HG03342 (cell line): Measurements from ENCODE around the gene TRABD.

Experiments
- ATAC-seq: cut with Tn5 transposase; IDR thresholded peaks from one replicate; pipeline ENCODE4 v1.9.1; 2021; ENCODE audit warnings: mild to moderate bottlenecking, moderate library complexity; ENCODE audit not compliant: unreplicated experiment

TRABD gene

GRCh38 chr22:50173311-50173982 is 12.3 kb upstream of the TRABD start:
- ATAC-seq, result no peak

- no peak for ATAC-seq
Measured at GRCh38 chr22:50173983-50174355, 11.7 kb upstream of the TRABD start.

- no peak for ATAC-seq
Measured at GRCh38 chr22:50174382-50175190, 11.1 kb upstream of the TRABD start.

DNA sequence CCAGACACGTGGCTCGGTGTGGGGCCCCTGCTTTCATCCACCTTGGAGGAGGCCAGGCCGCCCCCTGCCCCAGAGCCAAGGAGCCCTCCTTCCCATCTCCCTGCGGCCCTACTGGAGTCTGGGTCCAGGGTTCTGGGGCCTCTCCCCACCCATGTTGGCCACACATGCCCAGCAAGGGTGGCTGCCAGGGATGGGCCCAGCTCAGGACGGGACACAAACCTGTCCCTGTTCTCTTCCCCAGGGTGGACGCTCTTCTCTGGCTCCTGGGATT is 10.6 kb upstream of the TRABD start:
- no peak for ATAC-seq

- ATAC-seq, result no peak
Measured at GRCh38 chr22:50175921-50176849, 9.5 kb upstream of the TRABD start.

DNA sequence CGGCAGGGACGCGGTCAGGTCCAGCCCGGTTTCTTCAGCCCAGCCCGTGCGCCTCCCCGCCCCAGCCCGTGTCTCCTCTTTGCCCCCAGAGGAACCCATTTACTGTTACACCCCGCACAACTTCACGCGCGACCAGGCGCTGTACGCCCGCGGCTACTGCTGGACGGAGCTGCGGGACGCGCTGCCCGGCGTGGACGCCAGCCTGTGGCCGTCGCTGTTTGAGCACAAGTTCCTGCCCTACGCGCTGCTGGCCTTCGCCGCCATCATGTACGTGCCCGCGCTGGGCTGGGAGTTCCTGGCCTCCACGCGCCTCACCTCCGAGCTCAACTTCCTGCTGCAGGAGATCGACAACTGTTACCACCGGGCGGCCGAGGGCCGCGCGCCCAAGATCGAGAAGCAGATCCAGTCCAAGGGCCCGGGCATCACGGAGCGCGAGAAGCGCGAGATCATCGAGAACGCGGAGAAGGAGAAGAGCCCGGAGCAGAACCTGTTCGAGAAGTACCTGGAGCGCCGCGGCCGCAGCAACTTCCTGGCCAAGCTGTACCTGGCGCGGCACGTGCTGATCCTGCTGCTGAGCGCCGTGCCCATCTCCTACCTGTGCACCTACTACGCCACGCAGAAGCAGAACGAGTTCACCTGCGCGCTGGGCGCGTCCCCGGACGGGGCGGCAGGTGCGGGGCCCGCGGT is 8.7 kb upstream of the TRABD start:
- no peak for ATAC-seq

- no peak for ATAC-seq
Measured at GRCh38 chr22:50177537-50178470, 7.9 kb upstream of the TRABD start.

GRCh38 chr22:50178471-50178864 is 7.2 kb upstream of the TRABD start:
- ATAC-seq, result no peak

GRCh38 chr22:50178871-50179869 is 6.5 kb upstream of the TRABD start:
- no peak for ATAC-seq

DNA sequence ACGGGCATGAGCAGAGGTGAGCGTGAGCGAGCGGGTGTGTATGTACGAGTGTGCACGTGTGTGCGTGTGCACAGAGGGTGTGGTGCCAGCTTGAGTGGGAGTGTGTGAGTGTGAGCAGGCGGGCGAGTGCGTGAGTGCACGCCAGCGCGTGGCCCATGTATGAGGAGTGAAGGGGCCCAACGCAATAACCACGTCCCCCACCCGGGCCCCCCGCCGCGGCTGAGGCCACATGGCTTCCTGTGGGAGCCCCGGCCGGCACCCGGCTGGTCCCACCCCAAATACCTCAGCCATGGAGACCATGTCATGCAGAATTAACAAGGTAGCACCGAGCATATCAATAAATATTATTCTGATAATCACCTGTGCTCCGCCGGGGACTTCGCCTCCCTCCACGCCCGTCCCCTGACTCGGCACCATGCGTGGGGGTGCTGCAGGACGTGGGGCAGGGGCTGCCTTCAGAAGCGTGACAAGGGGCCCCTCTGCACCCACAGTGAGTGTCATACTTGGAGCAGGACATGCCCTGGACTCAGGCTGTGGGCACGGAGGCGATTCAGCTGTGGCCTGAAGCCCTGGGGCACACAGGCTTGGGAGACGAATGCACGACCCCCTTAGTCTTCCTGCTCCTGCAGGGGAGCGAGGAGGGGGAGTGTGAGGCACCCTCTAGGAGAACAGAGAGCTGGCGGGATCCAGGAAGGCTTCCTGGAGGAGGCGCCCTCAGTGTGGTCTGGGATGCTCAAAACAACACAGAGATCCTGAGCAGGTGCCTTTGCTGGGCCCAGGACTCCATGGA is 5.6 kb upstream of the TRABD start:
- no peak for ATAC-seq

GRCh38 chr22:50180727-50181521 is 4.8 kb upstream of the TRABD start:
- no peak for ATAC-seq

DNA sequence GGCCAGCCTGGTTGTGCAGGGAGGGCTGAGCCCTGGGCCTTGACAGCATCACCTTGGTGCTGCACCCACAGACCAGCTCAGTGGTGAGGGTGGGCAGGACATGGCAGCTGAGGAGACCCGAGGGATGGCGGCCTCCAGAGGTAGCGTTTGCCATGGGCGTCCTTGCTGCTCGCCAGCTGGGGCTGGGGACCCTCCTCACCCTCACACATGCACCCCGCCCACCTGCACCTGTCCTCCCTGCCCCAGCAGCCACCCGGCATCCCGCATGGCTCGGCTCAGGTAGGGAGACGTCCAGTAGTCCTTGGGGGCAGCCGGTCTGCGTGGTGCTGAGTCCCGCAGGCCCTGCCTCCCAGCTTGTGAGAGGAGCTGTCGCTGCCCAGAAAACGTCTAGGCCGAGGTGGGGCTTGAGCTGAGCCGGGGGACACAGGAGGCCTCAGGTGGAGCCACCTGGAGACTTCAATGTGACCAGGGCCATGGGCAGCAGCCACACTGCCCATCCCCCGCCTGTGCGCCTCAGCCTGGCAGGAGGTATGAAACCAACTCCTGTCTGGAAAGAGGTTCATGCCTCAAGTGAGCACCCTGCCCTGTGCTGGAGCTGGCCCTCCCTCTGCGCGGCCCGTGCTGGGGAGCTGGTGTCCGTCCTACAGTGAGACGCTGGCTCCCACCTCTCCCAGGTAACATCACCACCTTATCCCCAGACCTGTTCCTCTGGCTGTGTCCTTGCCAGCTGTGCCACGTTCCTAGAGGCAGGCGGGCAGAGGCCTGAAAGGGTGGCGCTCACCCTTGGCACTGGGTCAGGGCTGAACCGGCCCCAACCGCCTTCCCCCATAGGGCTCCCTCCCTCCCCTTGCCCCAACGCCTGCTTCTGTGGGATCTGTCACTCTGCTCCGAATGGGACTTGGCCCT is 3.3 kb upstream of the TRABD start:
- ATAC-seq, result no peak

GRCh38 chr22:50183141-50183971 is 2.4 kb upstream of the TRABD start:
- no peak for ATAC-seq

DNA sequence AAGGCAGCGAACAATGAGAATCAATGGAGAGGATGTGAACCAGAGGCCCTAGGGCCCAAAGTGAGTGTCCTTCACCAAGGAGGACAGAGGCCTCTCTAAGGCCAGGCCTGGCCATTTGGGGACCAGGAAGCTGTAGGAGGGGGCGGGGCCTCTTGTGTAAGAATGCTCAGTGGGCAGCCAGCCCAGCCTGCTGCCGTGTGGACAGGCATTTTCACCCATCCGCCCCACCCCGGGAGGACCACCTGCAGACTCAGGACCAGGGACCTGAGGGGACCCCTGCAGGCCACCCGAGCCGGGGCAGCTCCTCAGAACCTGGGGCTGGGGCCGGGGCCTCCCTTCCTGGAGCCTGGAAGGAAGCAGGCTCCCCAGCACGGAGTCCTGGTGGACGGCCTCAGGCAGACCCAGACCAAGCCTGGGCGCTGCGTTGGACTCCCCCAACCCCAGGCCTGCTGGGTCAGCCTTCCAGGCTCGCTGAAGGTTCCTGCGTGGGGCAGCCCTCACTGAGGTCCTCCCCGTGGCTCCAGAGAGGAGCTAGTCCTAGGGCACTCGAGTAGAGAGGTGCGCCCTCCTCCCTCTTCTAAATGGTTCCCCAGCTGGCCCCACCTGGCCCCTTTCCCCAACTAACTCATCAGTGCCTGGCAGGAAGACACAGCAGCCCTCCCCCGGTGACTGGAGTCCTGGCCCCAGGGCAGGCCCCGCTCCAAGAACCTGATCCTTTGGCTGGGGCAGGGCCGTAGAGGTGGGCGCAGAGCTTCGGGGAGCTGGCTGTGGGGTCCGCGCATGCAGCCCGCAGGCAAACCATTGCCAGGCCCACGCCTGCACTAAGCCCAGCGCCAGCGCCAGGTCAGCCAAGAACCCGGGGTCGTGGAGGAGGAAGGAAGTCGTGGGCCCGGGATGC is 1.5 kb upstream of the TRABD start:
- no peak for ATAC-seq
